Omental fat pad (tissue), 4 donors: ENCODE measurements around the gene LRRFIP1. TPM values are rescaled to one million over a fixed set of nuclear protein-coding genes. Genes with fewer than 3 reads are reported as not detected.

Source experiments
- ATAC-seq: fragments of 150-250 bp; one replicate; pipeline ENCODE4 v1.9.1; 2016; ENCODE audit warnings: mild to moderate bottlenecking, moderate library complexity; ENCODE audit not compliant: low FRiP score
- DNase-seq: peaks from one replicate; pipeline ENCODE4 v3.0.0-alpha.2; 2019; ENCODE audit warnings: low spot score
- CTCF ChIP-seq, 3 donors: fragments of 450-650 bp; IDR thresholded peaks; one replicate each; pipeline ENCODE4 v1.5.1; 2016 to 2017; ENCODE audit warnings: antibody characterized with exemption in 3 of 3, mild to moderate bottlenecking in 3 of 3, moderate library complexity in 2 of 3
- total RNA-seq, 4 donors: library from RNA; depleted of rRNA; stranded (reverse); fragments of >200 nt; gene quantifications; one replicate each; pipeline ENCODE4 v1.1.0, GENCODE V29; 2016

LRRFIP1 gene
- total RNA-seq, 4 donors from 2014 or later, result 90.0 to 257 (median 113) TPM

- no peak for DNase-seq
- ATAC-seq, result no peak
- no peak for TF ChIP-seq CTCF (IDR thresholded peaks at IDR 0.05)
Measured at GRCh38 chr2:237643582-237644380, 16.4 kb downstream of the LRRFIP1 start.

- ATAC-seq, result no peak
- DNase-seq, result no peak
- TF ChIP-seq CTCF (IDR thresholded peaks at IDR 0.05), result no peak
Measured at GRCh38 chr2:237644381-237644703, 17.0 kb downstream of the LRRFIP1 start.

DNA sequence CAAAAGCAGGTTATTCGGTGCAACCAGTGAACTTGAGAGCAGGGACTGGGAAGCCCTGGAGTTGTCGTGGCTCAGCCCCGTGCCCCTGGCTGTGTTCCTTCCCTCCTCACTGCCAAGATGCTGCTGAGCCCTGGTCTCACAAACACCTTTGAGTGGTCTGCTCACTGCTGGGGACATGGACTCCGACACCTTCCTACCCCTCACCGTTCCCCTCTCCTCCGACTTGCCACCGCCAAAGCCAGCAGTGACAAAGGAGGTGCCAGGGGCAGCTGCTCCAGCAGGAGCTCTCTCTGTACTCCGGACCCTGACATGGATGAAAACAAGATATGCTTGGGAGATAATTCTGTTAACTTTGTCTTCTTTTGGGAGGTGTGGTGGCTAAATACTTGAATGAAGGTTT lies 17.9 kb downstream of the LRRFIP1 start:
- DNase-seq, result no peak
- ATAC-seq, result no peak
- TF ChIP-seq CTCF (IDR thresholded peaks at IDR 0.05), result no peak

- ATAC-seq, result no peak
Measured at GRCh38 chr2:237647176-237648015, 20.0 kb downstream of the LRRFIP1 start.

GRCh38 chr2:237648016-237648381 lies 20.6 kb downstream of the LRRFIP1 start:
- ATAC-seq (no peak), DNase-seq (no peak)
- TF ChIP-seq CTCF (IDR thresholded peaks at IDR 0.05), result no peak

More at GRCh38 chr2:237647176-237648015, 20.0 kb downstream of the LRRFIP1 start:
- no peak for DNase-seq
- TF ChIP-seq CTCF (IDR thresholded peaks at IDR 0.05), result no peak

GRCh38 chr2:237649541-237650454 lies 22.4 kb downstream of the LRRFIP1 start:
- DNase-seq (no peak), ATAC-seq (no peak)
- no peak for TF ChIP-seq CTCF (IDR thresholded peaks at IDR 0.05)
